Astrocyte (in vitro differentiated cells and primary cell): ENCODE data around the gene DTNA.

Source experiments
- CTCF ChIP-seq: IDR thresholded peaks from 2 replicates; pipeline ENCODE4 v1.5.1; 2011; ENCODE audit warnings: low read depth, mild to moderate bottlenecking, inconsistent platforms, low read length, moderate library complexity; ENCODE audit not compliant: insufficient read depth
- EZH2 ChIP-seq: IDR thresholded peaks from 2 replicates; pipeline ENCODE4 v1.6.1; 2012; ENCODE audit warnings: mild to moderate bottlenecking, low read length, inconsistent platforms; ENCODE audit not compliant: insufficient read depth

- TF ChIP-seq CTCF, result no peak
- no peak for TF ChIP-seq EZH2
Measured at GRCh38 chr18:34928088-34928753, 218.1 kb downstream of the DTNA start.
